SJSA1 (cell line): ENCODE measurements around the gene PRICKLE1. TPM values are rescaled to one million over a fixed set of nuclear protein-coding genes. Genes with fewer than 3 reads are reported as not detected.

Source experiments
- DNase-seq, 2 experiments: peaks; one replicate each; pipeline ENCODE4 v3.0.0-alpha.2; 2015 to 2020; ENCODE audit warnings: low spot score in 2 of 2, low read depth in 1 of 2
- H3K27ac ChIP-seq: fragments of 250-450 bp; sonication (Bioruptor Pico); 2 replicates; pipeline ENCODE4 v1.5.1; 2020; ENCODE audit warnings: mild to moderate bottlenecking, moderate library complexity
- H3K27me3 ChIP-seq: fragments of 250-450 bp; sonication (Bioruptor Pico); replicated peaks from 2 replicates; pipeline ENCODE4 v1.5.1; 2020; ENCODE audit warnings: mild to moderate bottlenecking, moderate library complexity
- H3K36me3 ChIP-seq: fragments of 250-450 bp; sonication (Bioruptor Pico); 2 replicates; pipeline ENCODE4 v1.5.1; 2020; ENCODE audit warnings: mild to moderate bottlenecking
- H3K4me1 ChIP-seq: fragments of 250-450 bp; sonication (Bioruptor Pico); replicated peaks from 2 replicates; pipeline ENCODE4 v1.6.1; 2021; ENCODE audit warnings: mild to moderate bottlenecking
- H3K4me3 ChIP-seq: fragments of 250-450 bp; sonication (Bioruptor Pico); 2 replicates; pipeline ENCODE4 v1.5.1; 2020; ENCODE audit warnings: mild to moderate bottlenecking
- H3K9me3 ChIP-seq: fragments of 250-450 bp; sonication (Bioruptor Pico); replicated peaks from 2 replicates; pipeline ENCODE4 v1.5.1; 2020; ENCODE audit warnings: mild to moderate bottlenecking
- total RNA-seq: library from RNA; depleted of rRNA; stranded (reverse); fragments of >200 nt; shearing (Covaris generic); gene quantifications from 2 replicates; pipeline ENCODE4 v1.2.3, GENCODE V29; 2014

Gene PRICKLE1
- total RNA-seq, 1 experiment from 2014 or later: 8.1 TPM

DNA sequence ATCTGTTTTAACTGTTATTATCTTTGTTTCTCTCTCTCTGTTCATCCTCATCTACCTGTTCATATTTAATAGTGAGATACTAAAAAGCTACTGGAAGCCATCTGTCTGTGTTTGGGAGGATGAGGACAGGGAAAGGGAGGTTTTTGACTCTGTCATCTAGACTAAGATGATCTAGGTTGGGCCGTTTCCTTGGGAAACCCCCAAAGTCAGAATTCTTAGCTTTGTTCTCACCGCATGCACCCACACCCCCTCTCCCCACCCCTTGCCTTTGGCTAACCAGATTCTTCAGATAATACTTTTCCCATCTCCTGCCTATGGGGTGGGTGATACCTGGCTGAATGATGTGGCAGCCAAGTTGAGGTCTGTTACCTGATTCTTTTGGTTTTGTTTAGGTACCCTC lies 73.0 kb downstream of the PRICKLE1 start:
- no peaks in the 10 kb centered on the region for H3K27me3 ChIP-seq
- H3K27ac ChIP-seq: no peak overlapping the region
- H3K4me3 ChIP-seq: no peak overlapping the region
- no peaks in the 10 kb centered on the region for H3K36me3 ChIP-seq
- no peak for DNase-seq
- no peaks in the 10 kb centered on the region for H3K9me3 ChIP-seq
- no peaks in the 10 kb centered on the region for H3K4me1 ChIP-seq

DNA sequence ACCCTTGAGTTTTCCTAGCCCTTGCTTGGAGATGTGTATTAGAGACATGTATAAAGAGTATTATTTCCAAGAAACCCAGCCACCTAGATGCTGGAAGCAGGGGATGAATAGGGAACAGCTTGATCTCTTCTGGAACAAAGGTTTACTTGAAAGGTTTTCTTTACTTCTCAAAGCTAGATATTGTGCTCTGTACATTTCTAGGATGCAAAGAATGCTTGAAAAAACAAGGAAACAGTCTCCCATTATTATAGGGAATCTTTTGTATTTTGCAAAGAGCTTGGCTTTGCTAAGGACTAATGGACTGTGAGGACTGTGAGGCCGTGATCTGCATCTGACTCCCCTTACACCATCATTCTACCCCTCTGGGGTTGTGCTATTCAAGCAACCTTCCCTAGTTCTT lies 77.9 kb downstream of the PRICKLE1 start:
- Histone ChIP-seq H3K36me3 (no peaks in the 10 kb centered on the region), H3K4me3 (no peak overlapping the region), H3K27me3 (0 out of 2 replicates have a peak, but pooled peaks cover 4% of the 10 kb centered on the region), H3K4me1 (no peaks in the 10 kb centered on the region), H3K27ac (no peak overlapping the region), H3K9me3 (no peaks in the 10 kb centered on the region)
- DNase-seq: no peak

DNA sequence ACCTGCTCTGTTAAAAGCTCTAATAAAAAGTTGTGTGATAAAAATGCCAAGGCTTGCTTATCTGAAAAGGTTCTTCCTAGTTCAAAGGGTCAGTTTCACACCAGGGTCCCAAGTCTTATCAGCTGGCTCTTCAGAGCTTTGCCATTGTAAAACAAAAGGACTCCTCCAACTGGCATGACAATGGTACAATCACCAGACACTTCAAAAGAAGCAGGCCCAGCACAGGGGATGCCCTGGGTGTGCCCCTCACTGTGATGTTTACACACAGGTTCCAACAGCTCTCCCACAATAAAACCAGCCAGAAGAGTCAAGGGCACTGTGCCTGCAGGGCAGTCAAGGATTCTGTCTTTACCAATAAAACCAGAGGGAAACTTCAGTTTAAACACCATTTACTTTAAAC lies 78.7 kb downstream of the PRICKLE1 start:
- H3K4me1 ChIP-seq: no peaks in the 10 kb centered on the region
- no peaks in the 10 kb centered on the region for H3K36me3 ChIP-seq
- no peak overlapping the region for H3K27ac ChIP-seq
- H3K4me3 ChIP-seq: no peak overlapping the region
- 0 out of 2 replicates have a peak, but pooled peaks cover 4% of the 10 kb centered on the region for H3K27me3 ChIP-seq
- H3K9me3 ChIP-seq: no peaks in the 10 kb centered on the region
- DNase-seq: no peak

DNA sequence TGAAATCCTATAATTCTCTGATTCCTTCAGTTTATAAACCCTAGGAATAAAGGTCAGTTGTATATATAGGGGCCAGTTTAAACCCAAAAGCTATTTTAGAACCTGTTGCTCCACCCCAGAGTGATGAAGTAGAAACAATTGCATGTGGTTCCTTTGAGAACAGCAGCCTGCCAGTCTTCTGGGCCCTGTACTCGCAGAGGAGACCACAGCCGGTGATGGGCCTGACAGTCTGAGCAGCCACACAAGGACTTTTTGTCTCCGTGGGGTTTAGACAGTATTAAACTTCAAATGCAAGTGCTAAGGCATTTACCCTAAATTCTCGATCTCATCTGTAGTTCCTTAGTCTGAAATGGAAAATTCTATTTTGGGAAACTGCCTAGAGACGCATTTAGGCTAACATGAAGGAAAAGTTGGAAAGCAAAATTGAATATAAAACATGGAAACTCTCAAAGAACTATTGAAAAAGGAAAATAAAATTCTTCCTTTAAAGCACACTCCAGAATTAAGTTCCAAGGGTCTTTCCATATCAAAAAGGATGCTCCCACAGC lies 80.6 kb downstream of the PRICKLE1 start:
- H3K4me1 ChIP-seq: no peaks in the 10 kb centered on the region
- H3K27ac ChIP-seq: no peak overlapping the region
- H3K27me3 ChIP-seq: 0 out of 2 replicates have a peak, but pooled peaks cover 4% of the 10 kb centered on the region
- no peaks in the 10 kb centered on the region for H3K9me3 ChIP-seq
- no peak for DNase-seq
- no peak overlapping the region for H3K4me3 ChIP-seq
- no peaks in the 10 kb centered on the region for H3K36me3 ChIP-seq

DNA sequence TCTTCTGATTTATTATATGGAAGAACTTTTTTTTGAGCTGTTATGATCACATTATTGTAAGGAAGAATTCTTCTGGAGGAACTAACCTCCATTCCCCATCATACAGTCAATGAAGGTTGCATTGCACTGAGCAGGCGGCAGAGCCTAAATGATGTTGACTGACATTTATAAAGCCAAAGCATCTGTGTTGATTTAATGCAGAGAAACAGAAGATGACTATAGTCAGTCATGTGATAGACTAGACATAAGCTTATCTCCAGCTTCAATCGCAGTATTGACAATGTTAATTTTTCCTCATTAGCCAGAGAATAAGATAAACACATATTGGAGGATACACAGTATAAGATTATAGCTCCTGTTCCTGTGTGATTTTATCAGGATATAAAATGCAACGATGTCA lies 82.0 kb downstream of the PRICKLE1 start:
- H3K4me1 ChIP-seq: no peaks in the 10 kb centered on the region
- no peak overlapping the region for H3K4me3 ChIP-seq
- no peaks in the 10 kb centered on the region for H3K9me3 ChIP-seq
- 0 out of 2 replicates have a peak, but pooled peaks cover 4% of the 10 kb centered on the region for H3K27me3 ChIP-seq
- no peaks in the 10 kb centered on the region for H3K36me3 ChIP-seq
- no peak overlapping the region for H3K27ac ChIP-seq
- DNase-seq: no peak

GRCh38 chr12:42507081-42507480 lies 82.5 kb downstream of the PRICKLE1 start:
- H3K27me3 ChIP-seq: 0 out of 2 replicates have a peak, but pooled peaks cover 4% of the 10 kb centered on the region
- H3K27ac ChIP-seq: no peak overlapping the region
- DNase-seq: no peak
- no peaks in the 10 kb centered on the region for H3K4me1 ChIP-seq
- H3K36me3 ChIP-seq: no peaks in the 10 kb centered on the region
- no peak overlapping the region for H3K4me3 ChIP-seq
- H3K9me3 ChIP-seq: no peaks in the 10 kb centered on the region

- no peak for DNase-seq
Observed at GRCh38 chr12:42504049-42504448, 85.5 kb downstream of the PRICKLE1 start.

GRCh38 chr12:42502682-42503081 lies 86.9 kb downstream of the PRICKLE1 start:
- Histone ChIP-seq H3K27ac (no peak overlapping the region), H3K36me3 (no peaks in the 10 kb centered on the region), H3K4me1 (no peaks in the 10 kb centered on the region), H3K4me3 (no peak overlapping the region), H3K27me3 (0 out of 2 replicates have a peak, but pooled peaks cover 4% of the 10 kb centered on the region), H3K9me3 (no peaks in the 10 kb centered on the region)
- DNase-seq: no peak

More at GRCh38 chr12:42504049-42504448, 85.5 kb downstream of the PRICKLE1 start:
- no peak overlapping the region for H3K4me3 ChIP-seq
- H3K9me3 ChIP-seq: no peaks in the 10 kb centered on the region
- H3K4me1 ChIP-seq: no peaks in the 10 kb centered on the region
- H3K36me3 ChIP-seq: no peaks in the 10 kb centered on the region
- no peak overlapping the region for H3K27ac ChIP-seq
- 0 out of 2 replicates have a peak, but pooled peaks cover 4% of the 10 kb centered on the region for H3K27me3 ChIP-seq

DNA sequence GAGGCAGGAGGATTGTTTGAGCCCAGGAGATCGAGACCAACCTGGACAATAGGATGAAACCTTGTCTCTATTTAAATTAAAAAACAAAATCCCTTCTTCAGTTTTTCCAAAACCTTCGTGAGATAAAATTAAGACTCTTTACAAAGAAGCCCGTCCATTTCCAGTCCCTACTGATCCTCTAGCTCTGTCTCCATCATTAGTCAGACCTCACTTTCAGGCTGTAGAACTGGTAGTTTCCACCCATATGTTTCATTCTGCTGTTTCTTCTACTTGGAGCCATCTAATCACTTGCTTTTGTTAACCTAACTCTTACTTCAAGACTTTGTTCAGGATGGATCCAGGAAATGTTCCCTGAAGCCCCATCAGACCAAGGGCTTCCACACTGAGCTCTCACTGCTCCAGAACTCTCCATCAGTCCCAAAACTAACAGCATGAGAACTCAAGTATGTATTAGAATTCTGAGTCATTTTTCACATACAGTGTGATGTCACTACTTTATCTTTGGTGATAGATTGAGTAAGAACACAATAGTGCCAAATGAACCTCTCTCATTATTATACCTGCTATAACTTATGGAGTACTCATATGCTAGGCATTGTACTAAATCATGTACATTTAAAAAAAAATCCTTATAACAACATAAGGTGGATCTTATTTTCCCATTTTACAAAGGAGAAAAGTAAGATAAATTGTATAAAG lies 90.8 kb downstream of the PRICKLE1 start:
- H3K27ac ChIP-seq: no peak overlapping the region
- no peaks in the 10 kb centered on the region for H3K27me3 ChIP-seq
- no peaks in the 10 kb centered on the region for H3K9me3 ChIP-seq
- H3K36me3 ChIP-seq: no peaks in the 10 kb centered on the region
- no peaks in the 10 kb centered on the region for H3K4me1 ChIP-seq
- no peak overlapping the region for H3K4me3 ChIP-seq
- DNase-seq: no peak

DNA sequence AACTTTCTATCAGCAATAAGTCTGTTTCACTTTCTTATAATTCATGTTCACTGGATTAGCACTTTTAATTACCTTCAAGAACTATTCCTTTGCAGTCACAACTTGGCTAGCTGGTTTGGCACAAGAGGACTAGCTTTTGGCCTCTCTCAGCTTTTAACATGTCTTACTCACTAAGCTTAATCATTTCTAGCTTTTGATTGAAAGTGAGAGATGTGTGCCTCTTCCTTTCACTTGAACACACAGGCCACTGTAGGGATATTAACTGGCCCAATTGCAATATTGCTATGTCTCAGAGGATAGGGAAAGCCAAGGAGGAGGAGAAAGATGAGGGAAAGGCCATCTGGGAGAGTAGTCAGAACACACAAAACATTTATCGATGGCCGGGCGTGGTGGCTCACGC lies 92.7 kb downstream of the PRICKLE1 start:
- no peaks in the 10 kb centered on the region for H3K4me1 ChIP-seq
- H3K27me3 ChIP-seq: no peaks in the 10 kb centered on the region
- H3K9me3 ChIP-seq: no peaks in the 10 kb centered on the region
- no peak overlapping the region for H3K27ac ChIP-seq
- no peak for DNase-seq
- no peaks in the 10 kb centered on the region for H3K36me3 ChIP-seq
- no peak overlapping the region for H3K4me3 ChIP-seq

DNA sequence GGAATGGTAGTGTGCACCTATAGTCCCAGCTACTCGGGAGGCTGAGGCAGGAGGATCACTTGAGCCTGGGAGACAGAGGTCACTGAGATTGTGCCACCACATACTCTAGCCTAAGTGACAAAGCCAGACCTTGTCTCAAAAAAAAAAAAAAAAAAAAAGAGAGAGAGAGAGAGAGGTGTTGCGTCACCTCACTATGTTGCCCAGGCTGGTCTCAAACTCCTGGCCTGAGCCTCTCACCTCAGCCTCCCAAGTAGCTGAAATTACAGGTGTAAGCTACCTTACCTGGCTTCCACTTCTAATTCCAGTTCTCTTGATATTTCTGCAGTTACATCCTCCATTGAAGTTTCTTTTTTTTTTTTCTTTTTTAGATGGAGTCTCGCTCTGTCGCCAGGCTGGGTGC lies 94.3 kb downstream of the PRICKLE1 start:
- no peak overlapping the region for H3K4me3 ChIP-seq
- H3K9me3 ChIP-seq: no peaks in the 10 kb centered on the region
- no peaks in the 10 kb centered on the region for H3K27me3 ChIP-seq
- no peak for DNase-seq
- H3K36me3 ChIP-seq: no peaks in the 10 kb centered on the region
- H3K4me1 ChIP-seq: no peaks in the 10 kb centered on the region
- no peak overlapping the region for H3K27ac ChIP-seq

DNA sequence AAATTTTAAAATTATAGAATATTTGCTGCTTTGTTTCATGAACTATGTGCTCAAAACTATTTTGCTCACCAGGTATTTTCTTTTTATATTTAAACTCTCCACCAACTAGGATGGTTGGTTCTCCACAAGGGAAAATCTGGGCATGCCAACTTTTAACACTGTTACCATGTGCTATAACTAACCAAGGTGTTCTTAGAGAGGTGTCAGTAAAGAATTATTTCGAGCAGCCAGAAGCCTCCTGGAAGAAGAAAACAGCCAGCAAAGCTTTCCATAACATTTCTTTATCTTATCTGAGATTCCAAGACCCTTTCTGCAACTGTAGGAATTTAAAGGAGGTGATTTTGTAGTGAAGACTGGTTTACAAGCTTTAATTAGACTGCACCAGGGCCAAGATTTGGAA lies 97.3 kb downstream of the PRICKLE1 start:
- H3K36me3 ChIP-seq: no peaks in the 10 kb centered on the region
- no peaks in the 10 kb centered on the region for H3K9me3 ChIP-seq
- no peak for DNase-seq
- H3K27me3 ChIP-seq: no peaks in the 10 kb centered on the region
- H3K4me3 ChIP-seq: no peak overlapping the region
- H3K27ac ChIP-seq: no peak overlapping the region
- no peaks in the 10 kb centered on the region for H3K4me1 ChIP-seq

- no peaks in the 10 kb centered on the region for H3K36me3 ChIP-seq
- no peaks in the 10 kb centered on the region for H3K27me3 ChIP-seq
- no peak for DNase-seq
- no peak overlapping the region for H3K4me3 ChIP-seq
- H3K27ac ChIP-seq: no peak overlapping the region
- peaks cover 5% of the 10 kb centered on the region for H3K4me1 ChIP-seq
- no peaks in the 10 kb centered on the region for H3K9me3 ChIP-seq
Observed at GRCh38 chr12:42490261-42490842, 99.2 kb downstream of the PRICKLE1 start.

DNA sequence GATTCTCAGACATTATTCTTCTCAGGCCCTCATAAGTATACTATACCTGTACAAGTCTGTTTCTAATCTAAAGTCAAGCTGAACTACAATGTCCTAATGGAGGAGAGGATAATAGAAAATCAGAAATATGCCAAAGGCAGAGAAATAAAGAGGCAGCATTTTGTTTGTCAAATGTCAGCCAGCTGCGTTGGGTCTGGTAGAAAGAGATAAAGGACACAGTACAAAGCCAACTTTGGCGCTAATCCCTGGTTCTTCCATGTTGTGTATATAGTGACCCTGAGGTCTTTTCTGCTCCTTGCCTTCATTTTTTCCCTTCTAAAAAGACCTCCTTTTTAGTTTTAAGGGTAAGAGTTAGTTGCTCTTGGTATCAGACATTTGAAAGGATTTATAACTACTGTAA lies 103.1 kb downstream of the PRICKLE1 start:
- Histone ChIP-seq H3K27ac (no peak overlapping the region), H3K4me3 (no peak overlapping the region)

More for the DNA sequence above, 103.1 kb downstream of the PRICKLE1 start:
- no peaks in the 10 kb centered on the region for H3K27me3 ChIP-seq
- peaks cover 21% of the 10 kb centered on the region for H3K4me1 ChIP-seq
- DNase-seq: no peak
- peaks cover 8% of the 10 kb centered on the region for H3K36me3 ChIP-seq
- no peaks in the 10 kb centered on the region for H3K9me3 ChIP-seq
